ENCODE results near the gene ATP6V0A1. TPM values are rescaled to one million over a fixed set of nuclear protein-coding genes. Genes with fewer than 3 reads are reported as not detected.
"Not testable (repeated sequence)": the region's sequence is repeated elsewhere in the genome, so short reads cannot be mapped to it uniquely, and the experiment has no call there.

ATP6V0A1 gene
- total RNA-seq, 1 donor from 2014 or later: 69.5 TPM

DNA sequence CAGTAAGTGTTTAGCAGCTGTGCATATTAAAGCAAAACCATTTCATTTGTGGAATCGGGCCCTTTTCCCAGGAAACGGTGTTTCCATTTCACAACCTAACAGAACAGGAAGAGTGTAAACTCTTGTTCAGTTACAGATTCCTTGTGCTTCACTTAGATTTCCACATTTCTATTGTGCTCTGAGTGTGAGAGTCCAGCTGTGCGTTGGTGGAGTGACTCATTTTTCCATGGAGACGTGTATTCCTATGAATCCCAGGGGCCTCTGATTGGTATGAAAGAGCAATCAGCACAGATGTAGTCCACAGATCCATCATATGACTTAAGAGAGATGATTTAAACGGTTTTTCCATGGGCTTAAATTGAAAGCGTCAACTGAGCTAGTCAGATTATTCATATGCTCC lies 22.3 kb upstream of the ATP6V0A1 start:
- peak; percentile 83 for DNase-seq

DNA sequence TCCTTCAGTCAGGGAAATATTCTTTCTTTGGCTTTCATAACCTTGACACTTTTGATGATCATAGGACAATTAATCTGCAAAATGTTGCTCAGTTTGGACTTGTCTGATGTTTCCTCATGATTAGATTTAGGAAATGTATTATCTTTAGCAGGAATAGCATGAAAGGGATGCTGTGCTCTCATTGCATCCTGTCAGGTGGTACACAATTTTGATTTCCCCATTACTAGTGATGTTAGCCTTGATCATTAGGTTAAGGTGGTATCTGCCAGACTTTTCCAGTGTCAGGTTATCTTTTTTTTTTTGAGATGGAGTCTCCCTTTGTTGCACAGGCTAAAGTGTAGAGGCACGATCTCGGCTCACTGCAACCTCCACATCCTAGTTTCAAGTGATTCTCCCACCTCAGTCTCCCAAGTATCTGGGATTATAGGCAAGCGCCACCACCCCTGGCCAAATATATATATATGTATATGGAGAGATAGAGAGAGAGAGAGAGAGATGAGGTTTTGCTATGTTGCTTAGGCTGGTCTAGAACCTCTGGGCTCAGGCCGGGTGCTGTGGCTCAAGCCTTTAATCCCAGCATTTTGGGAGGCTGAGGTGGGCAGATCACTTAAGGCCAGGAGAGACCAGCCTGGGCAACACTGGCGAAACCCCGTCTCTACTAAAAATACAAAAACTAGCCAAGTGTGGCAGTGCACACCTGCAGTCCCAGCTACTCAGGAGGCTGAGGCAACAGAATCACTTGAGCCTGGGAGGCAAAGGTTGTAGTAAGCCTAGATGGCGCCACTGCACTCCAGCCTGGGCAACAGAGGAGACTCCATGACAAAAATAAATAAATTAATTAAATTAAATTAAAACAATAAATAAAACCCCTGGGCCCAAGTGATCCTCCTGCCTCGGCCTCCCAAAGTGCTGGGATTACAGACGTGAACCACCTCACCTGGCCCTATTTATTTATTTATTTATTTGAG lies 19.8 kb upstream of the ATP6V0A1 start:
- DNase-seq: no peak

DNA sequence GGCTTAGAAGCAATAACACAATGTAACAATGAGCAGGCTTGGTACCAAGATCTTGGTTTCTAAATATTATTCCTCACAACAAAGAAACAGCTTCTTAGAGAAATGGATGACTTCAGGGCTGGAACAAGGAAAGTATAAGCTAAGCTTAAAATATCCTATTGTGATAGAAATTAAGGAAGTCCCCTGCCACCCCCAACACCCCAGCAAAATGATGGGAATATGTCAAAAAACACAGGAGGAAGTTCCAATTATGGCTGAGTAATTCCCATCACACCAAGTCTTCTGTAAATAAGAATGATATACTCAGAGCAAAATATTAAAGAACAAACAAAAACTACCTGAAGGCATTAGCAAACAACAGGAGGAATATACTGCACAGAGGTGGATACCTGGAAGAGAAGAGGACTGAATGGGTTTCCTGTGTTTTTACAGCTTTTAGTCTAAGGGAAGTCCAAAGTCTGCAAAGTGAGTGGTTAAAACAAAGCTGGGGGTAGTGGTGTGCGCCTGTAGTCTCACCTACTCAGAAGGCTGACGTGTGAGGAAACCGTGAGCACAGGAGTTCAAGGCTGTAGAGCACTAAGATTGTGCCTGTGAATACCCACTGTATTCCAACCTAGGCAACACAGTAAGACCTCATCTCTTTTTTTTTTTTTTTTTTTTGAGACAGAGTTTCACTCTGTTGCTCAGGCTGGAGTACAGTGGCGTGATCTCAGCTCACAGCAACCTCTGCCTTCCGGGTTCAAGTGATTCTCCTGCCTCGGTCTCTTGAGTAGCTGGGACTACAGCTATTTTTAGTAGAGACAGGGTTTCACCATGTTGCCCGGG lies 17.1 kb upstream of the ATP6V0A1 start:
- DNase-seq: no peak

DNA sequence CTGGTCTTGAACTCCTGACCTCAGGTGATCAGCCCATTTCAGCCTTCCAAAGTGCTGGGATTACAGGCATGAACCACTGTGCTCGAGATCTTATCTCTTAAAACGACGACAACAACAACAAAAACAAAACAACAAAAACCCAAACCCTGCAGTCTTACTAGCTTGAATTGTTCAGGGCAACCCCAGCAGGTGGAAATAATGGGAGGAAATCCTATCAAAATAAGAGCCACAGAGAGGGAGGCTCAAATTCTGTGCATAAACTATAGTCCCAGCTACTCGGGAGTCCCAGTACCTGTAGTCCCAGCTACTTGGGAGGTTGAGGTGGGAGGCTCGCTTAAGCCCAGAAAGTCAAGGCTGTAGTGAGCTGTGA lies 16.5 kb upstream of the ATP6V0A1 start:
- DNase-seq: no peak

DNA sequence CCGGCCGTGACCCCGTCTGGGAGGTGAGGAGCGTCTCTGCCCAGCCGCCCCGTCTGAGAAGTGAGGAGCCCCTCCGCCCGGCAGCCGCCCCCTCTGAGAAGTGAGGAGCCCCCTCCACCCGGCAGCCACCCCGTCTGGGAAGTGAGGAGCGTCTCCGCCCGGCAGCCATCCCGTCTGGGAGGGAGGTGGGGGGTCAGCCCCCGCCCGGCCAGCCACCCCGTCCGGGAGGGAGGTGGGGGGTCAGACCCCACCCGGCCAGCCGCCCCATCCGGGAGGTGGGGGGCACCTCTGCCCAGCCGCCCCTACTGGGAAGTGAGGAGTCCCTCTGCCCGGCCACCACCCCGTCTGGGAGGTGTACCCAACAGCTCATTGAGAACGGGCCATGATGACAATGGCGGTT lies 9.5 kb upstream of the ATP6V0A1 start:
- not testable (repeated sequence) for DNase-seq

DNA sequence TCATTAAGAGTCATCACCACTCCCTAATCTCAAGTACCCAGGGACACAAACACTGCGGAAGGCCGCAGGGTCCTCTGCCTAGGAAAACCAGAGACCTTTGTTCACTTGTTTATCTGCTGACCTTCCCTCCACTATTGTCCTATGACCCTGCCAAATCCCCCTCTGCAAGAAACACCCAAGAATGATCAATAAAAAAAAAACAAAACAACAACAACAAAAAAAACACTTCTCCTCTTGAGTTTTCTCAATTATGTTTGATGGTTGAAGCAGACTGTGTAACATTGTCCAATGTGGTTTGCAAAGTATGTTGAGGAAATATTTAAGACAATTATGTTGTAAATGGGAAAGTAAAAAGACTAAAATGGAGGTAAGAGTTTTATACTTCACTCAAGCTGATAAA lies 8.8 kb upstream of the ATP6V0A1 start:
- not testable (repeated sequence) for DNase-seq

DNA sequence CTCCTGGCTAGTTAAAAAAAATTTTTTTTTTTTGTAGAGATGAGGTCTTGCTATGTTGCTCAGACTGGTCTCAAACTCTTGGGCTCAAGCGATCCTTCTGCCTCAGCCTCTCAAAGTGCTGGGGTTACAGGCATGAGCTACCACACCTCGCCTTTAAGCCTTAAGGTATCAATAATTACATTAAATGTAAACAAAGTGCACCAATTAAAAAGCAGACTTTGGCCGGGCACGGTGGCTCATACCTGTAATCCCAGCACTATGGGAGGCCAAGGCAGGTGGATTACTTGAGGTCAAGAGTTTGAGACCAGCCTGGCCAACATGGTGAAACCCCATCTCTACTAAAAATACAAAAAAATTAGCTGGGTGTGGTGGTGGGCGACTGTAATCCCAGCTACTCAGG lies 7.4 kb upstream of the ATP6V0A1 start:
- DNase-seq: not testable (repeated sequence)

DNA sequence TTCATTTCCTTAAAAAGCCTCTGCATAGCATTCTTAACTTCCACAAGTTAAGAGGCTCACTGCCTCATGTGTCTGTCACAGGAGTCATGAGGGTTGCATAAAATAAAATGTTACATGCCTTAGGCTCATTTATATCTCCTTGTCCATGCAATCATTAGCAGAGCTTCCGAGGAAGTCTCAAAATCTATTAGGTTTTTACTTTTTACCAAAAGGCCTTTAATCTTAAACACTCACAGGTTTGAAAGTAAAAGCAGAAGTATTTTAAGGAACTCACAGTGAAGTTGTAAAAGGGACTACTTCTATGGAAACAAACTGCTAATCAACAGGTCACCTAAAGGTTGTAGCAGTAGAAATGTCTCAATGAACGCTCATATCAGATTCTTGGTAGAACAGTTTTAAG lies 5.2 kb upstream of the ATP6V0A1 start:
- DNase-seq: no peak

DNA sequence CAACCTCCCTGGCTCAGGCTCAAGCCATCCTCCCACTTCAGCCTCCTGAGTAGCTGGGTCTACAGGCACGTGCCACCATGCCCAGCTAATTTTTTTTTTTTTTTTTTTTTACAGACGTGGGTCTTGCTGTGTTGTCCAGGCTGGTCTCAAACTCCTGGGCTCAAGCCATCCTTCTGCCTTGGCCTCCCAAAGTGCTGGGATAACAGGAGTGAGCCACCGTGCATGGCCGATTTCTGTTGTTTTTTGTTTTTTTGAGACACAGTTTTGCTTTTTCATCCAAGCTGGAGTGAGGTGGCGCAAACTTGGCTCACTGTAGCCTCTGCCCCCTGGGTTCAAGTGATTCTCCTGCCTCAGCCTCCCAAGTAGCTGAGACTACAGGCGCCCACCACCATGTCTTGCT lies 3.7 kb upstream of the ATP6V0A1 start:
- DNase-seq: not testable (repeated sequence)

DNA sequence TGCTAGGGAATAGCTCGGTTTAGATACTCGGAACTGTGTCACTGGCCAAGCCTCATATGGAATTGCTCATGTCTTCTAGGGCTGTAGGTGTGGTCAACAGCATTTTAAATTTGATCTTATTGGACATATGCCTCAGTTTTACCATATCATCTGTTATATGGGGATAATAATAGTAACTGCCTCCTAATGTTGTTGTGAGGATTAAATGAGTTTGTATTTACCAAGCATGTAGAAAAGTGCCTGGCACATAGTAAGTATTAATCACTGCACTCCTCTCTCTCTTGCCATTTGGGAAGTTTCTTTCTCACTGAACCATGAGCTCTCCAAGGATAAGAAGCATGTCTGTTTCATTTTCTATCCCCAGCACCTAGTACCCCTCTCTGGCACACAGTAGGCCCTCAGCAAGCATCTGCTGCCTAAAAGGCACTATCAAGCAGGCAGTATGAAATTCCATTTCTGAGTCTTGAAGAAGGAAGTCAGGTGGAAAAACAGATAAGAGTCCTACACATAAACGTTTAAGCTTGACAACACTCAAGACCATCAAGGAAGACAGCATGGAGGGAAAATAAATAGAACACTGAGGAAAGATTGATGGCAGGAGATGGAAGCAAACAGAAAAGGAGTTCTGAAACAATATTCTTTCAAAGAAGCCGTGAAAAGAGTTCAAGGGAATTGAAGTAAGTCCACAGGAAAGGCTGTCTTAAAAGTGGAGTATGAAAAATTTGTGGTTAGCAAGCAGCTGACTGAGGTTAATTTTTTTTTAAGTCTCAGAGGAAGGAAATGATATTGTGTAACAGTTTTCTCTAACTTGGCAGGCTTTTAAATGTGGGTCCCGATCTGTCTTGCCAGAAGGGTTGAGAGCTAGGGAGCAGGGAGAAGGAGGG lies 2.2 kb upstream of the ATP6V0A1 start:
- DNase-seq: peak; percentile 21

DNA sequence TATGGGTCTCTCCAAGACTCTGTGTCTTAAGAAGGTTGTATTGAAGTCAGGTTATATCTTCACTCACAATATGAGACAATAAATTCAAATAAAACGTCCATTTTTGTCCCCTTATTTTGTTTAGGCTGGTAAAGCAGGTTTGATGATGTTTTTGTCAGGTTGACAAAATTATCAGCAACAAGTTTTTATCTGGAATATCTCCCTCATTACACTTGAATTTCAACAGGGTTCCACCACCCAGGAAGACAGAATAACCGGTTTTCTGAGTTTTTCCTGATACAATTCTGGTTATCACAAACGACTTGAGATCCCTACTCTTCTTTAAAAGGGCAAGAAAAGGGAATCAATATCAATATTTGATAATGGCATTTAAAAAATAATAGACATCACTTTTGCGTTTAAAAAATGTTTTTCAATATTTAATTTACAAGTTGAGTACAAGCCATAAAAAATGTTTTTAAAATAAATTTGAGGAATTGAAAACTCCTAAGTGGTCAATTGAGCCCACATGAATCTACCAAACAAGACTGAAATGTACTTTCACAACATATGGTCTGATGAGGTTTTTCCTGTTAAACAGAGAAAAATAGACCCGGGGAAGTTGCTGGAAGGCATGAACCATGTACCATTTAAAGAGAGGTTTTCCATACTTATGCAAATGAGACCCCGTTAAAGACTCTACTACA lies 1.4 kb upstream of the ATP6V0A1 start:
- DNase-seq: no peak

DNA sequence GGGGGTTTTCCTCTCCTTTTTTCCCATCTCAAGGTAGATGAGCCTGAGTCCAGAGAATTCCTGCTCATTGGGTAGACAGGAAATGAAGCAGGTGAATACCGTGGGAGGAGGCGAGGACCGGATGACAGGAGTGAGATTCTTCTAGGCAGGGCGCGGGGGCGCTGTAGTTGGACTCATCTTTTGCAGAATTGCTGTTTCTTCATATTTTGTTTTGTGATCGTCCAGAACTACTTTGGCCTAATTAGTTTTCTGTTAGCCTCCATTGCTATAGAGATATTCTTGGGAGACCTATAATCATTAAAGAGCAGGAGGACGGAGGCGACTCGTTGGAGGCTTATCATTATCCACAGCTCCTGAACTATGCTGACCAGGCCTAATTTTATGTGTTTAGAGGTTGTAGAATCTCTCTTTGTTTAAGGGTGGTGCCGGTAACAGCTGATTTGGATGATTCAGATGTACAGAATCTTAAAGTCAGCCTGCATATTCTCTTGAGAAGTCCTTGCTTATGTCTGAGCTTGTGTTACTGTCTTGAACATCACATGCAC lies 650 bp downstream of the ATP6V0A1 start:
- peak; percentile 66 for DNase-seq

DNA sequence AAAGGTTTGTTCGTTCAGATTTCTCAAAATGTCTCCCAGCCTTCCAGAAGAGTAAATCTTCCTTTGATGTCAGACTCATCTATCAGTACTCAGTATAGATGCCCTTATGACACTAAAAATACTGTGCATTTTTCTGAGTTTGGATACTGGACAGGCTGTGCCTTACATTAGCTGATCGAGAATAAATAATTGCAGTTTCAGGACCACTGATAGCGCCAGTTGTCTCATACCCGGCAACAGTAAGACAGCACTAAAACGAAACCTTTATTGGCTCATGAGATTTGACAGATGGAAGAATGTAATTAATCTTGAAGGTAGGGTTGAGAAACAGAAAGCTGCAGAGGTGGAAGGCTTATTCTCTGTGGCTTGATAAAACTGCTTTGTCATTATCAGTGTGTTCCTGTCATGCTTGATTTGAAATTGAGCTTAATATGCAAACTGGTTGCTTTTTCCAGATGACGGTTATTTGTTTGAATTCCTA lies 1.2 kb downstream of the ATP6V0A1 start:
- peak; percentile 60 for DNase-seq

DNA sequence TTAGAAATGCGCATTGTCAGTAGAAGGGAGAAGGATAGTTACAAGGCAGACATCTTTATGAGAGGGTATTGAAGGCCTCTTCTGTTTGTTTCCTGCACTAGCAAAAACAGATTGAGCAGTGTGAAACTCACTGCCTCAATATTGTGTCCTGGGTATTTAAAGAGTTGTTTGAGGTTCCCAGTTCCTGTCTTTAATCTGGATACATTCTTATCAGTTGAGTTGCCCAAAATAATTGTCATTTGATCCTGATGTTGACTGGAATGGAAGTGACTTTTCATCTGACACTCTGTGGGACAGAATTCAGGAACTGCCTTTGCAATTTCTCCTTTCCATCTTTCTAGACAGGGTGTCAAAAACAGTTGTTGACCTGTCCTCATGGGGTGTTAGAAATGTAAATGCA lies 1.7 kb downstream of the ATP6V0A1 start:
- DNase-seq: no peak

DNA sequence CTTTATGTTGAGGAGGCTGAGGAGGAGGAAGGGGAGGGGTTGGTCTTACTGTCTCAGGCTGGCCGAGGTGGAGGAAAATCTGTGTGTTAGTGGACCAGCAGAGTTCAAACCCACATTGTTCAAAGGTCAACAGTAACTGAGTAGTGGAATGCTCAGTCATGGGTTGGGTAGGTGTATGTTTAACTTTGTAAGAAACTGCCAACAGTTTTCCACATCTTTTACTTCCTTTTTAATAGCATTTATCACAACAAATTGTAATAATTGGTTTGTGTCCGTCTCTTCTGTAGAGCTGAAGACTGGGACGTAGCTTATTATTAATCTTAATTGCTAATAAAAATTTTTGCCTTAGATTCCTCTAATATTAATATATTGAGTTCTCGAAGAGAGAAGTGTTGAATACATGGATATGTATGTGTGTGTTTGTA lies 5.3 kb downstream of the ATP6V0A1 start:
- DNase-seq: no peak

DNA sequence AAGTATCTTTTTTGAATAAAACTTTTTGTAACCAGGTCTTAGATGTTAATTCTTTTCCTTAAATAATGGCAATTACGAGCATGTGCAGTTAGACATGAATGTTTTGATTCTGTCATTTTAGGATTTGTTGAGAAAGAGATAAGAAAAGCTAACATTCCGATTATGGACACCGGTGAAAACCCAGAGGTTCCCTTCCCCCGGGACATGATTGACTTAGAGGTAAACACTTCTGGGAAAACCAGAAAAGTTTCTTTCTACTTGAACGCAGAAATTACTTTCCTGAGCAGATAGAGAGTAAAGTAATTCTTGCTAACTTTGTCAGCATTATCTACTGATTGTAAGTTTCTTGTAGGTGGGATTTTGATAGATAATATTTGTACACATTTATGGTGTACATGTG lies 9.2 kb downstream of the ATP6V0A1 start:
- no peak for DNase-seq

DNA sequence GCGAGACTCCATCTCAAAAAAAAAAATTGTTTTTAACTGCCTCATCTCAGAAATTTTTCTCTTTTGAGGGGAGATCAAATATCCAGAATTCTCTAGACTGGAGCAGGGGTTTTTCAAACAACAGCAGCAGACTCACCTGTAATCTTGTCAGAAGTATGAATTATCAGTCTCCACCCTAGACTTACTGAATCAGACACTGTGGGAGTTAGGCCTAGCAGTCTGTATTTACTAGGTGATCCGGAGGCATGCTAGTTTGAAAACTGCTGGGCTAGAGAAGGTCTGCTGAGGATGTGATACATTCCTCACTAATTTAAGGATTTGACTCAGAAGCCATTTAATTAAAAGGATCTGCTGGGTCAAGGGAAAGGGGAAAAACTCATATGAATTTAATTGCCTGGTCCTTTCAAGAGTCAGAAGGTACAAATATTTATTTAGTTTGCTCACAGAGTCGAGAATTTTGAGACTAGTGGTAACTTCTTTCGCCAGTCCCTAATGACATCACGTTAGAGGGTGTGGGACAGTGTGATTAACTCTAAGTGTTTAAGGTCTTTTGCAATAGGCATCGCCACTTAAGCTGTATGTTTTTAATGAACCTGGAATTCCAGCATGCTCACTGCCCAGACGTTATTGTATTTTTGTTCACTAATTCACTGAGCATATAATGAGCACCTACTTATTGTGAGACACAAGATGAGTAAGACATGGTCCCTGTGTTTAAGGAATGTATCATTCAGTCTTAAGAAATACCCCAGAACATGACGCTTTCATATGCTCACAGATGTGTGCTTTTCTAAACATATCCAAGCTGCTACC lies 14.2 kb downstream of the ATP6V0A1 start:
- DNase-seq: no peak

DNA sequence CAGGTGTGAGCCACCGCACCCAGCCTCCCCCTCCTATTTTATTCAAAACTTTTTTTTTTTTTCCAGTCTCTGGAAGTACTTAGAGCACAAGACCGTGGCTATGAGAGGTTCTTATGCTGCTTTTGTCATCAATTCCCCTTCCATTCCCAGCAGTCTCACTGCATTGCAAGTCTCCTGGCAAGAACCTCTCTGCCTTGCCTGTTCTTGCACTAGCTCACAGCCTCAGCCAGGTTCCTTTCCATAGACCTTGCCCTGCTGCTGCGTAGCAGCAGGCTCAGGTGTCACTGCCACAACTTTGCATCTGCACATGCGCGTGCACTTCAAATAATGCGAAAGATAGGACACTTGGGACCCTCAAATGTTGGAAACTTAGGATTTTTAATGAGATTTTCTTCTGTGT lies 15.6 kb downstream of the ATP6V0A1 start:
- DNase-seq: no peak

DNA sequence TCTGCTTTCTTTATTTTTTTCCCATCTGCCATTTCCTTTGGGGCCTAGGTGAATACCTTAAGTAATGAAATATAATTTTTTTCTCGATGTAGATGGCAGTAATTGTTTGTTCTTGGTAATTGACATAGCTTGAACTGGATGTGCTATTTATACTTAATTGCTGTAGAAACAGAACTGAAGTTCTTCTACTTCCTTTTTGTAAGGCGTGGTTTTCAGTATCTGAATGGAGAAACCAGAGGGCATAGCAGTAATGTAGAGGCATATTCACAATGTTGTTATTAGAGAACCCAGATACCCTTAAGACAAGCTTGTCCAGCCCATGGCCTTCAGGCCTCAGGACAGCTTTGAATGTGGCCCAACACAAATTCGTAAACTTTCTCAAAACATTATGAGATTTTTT lies 16.4 kb downstream of the ATP6V0A1 start:
- DNase-seq: no peak

DNA sequence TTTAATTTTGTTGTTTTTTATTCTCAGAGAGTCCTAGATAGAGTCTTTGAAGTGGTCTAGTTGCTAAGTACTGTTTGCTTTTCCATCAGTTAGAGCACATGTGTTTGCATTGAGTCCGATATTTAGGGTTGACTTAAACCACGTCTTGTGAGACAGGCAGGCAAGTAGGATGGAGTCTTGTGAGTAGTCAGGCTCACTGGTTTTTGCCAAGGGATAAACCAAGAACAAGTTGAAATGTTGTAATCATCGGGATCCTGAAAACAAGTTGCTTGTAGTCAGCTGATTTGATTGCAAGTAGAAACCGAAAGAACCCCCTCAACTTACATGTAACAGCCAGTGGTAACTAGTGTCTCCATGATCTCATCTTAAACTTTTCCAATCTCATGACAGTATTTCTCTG lies 17.2 kb downstream of the ATP6V0A1 start:
- no peak for DNase-seq
